ENCODE results near the gene APOC4.
A peak's percentile ranks its signal among the peaks of the same experiment; 100 is the strongest.

Gene APOC4

GRCh38 chr19:44942067-44942571 is at the start of gene APOC4:
Gene APOC4, plus strand, starts transcription at chr19:44942237. Its CDS starts 41 bp downstream, at chr19:44942278.
- Histone ChIP-seq H3K27me3 (ENCODE audit: insufficient read depth, low read depth) (no peaks in the 10 kb centered on the region), H3K4me3 (IDR thresholded peaks at IDR 0.05; ENCODE audit: insufficient read depth, low read depth, low read length) (no peak within 1 kb of the TSS), H3K36me3 (ENCODE audit: insufficient read depth) (no peaks in the 10 kb centered on the region)

GRCh38 chr19:44892932-44893331 is 49.1 kb upstream of the APOC4 start:
- peak overlapping the region; percentile 59 for H3K4me2 ChIP-seq
- peaks cover 25% of the 10 kb centered on the region; the same call in 1 of the 2 replicates for H3K36me3 ChIP-seq (ENCODE audit: insufficient read depth)
- H3K79me2 ChIP-seq (ENCODE audit: insufficient read depth, low read depth): peaks cover 41% of the 10 kb centered on the region

More at GRCh38 chr19:44942067-44942571, at the start of gene APOC4:
- Histone ChIP-seq H2AFZ (ENCODE audit: low read depth) (no peak within 1 kb of the TSS), H3K27ac (no peak within 1 kb of the TSS), H3K4me1 (ENCODE audit: low read depth, poor library complexity, severe bottlenecking) (no peaks in the 10 kb centered on the region), H3K79me2 (ENCODE audit: insufficient read depth, low read depth) (no peaks in the 10 kb centered on the region), H4K20me1 (ENCODE audit: insufficient read depth) (no peaks in the 10 kb centered on the region), H3K4me2 (no peak within 1 kb of the TSS), H3K9ac (no peak within 1 kb of the TSS)
- TF ChIP-seq CTCF (conservative IDR thresholded peaks at IDR 0.05; ENCODE audit: low read depth, low read length): no peak

GRCh38 chr19:44893332-44894051 is 48.5 kb upstream of the APOC4 start:
- H3K27me3 ChIP-seq (ENCODE audit: insufficient read depth, low read depth): no peaks in the 10 kb centered on the region
- H4K20me1 ChIP-seq (ENCODE audit: insufficient read depth): no peaks in the 10 kb centered on the region
- H3K79me2 ChIP-seq (ENCODE audit: insufficient read depth, low read depth): peaks cover 41% of the 10 kb centered on the region
- H3K27ac ChIP-seq: no peak overlapping the region
- peaks cover 17% of the 10 kb centered on the region for H3K4me1 ChIP-seq (ENCODE audit: low read depth, poor library complexity, severe bottlenecking)
- TF ChIP-seq CTCF (conservative IDR thresholded peaks at IDR 0.05; ENCODE audit: low read depth, low read length): no peak
- no peak overlapping the region for H3K9ac ChIP-seq
- peak overlapping the region; percentile 59; the same call in 1 of the 2 replicates for H3K4me2 ChIP-seq
- H3K36me3 ChIP-seq (ENCODE audit: insufficient read depth): peaks cover 25% of the 10 kb centered on the region; the same call in 1 of the 2 replicates
- H2AFZ ChIP-seq (ENCODE audit: low read depth): no peak overlapping the region
- no peak overlapping the region for H3K4me3 ChIP-seq (IDR thresholded peaks at IDR 0.05; ENCODE audit: insufficient read depth, low read depth, low read length)

More at GRCh38 chr19:44892932-44893331, 49.1 kb upstream of the APOC4 start:
- no peak for TF ChIP-seq CTCF (conservative IDR thresholded peaks at IDR 0.05; ENCODE audit: low read depth, low read length)
- Histone ChIP-seq H3K4me3 (IDR thresholded peaks at IDR 0.05; ENCODE audit: insufficient read depth, low read depth, low read length) (no peak overlapping the region), H3K4me1 (ENCODE audit: low read depth, poor library complexity, severe bottlenecking) (peaks cover 17% of the 10 kb centered on the region), H3K9ac (no peak overlapping the region), H3K27ac (no peak overlapping the region), H2AFZ (ENCODE audit: low read depth) (no peak overlapping the region), H4K20me1 (ENCODE audit: insufficient read depth) (no peaks in the 10 kb centered on the region), H3K27me3 (ENCODE audit: insufficient read depth, low read depth) (no peaks in the 10 kb centered on the region)

GRCh38 chr19:44894052-44894400 is 48.0 kb upstream of the APOC4 start:
- Histone ChIP-seq H3K9ac (no peak overlapping the region), H3K4me3 (IDR thresholded peaks at IDR 0.05; ENCODE audit: insufficient read depth, low read depth, low read length) (no peak overlapping the region), H3K27ac (no peak overlapping the region), H3K79me2 (ENCODE audit: insufficient read depth, low read depth) (peaks cover 41% of the 10 kb centered on the region), H2AFZ (ENCODE audit: low read depth) (no peak overlapping the region), H3K4me2 (no peak overlapping the region), H4K20me1 (ENCODE audit: insufficient read depth) (no peaks in the 10 kb centered on the region), H3K27me3 (ENCODE audit: insufficient read depth, low read depth) (no peaks in the 10 kb centered on the region), H3K4me1 (ENCODE audit: low read depth, poor library complexity, severe bottlenecking) (peaks cover 17% of the 10 kb centered on the region), H3K36me3 (ENCODE audit: insufficient read depth) (peaks cover 25% of the 10 kb centered on the region; the same call in 1 of the 2 replicates)
- no peak for TF ChIP-seq CTCF (conservative IDR thresholded peaks at IDR 0.05; ENCODE audit: low read depth, low read length)
